ENCODE results near the gene CD207.
A peak's percentile ranks its signal among the peaks of the same experiment; 100 is the strongest.

CD207 gene

DNA sequence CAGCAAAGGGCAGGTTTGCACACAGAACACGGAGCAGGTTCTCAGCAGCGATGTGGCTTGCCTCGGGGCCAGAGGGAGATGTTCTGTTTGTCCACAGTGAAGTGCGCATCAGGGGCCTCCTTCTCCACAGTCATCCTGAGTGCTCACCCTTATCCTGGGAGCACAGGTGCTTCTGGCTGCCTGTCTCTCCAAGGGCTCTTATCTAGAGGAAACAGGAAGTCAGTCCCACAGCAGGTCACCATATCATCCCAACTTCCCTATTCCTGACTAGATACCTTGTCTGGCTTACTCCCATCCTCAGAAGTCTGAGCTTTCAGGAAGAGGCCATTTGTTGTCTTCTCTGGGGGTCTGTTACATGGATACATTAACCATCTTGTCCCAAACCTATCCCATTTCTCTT lies at the start of gene CD207:
Gene CD207, minus strand, starts transcription at position 174 of the 400 bp plus-strand sequence. Its CDS starts 40 bp downstream, at position 134.
- no peak for TF ChIP-seq GATA3 (IDR thresholded peaks at IDR 0.05; ENCODE audit: low read depth, low read length)
- no peak for TF ChIP-seq GATA2 (IDR thresholded peaks at IDR 0.05; ENCODE audit: low read depth, low read length)

GRCh38 chr2:70873541-70873940 lies 37.9 kb upstream of the CD207 start:
- no peak for TF ChIP-seq GATA3 (IDR thresholded peaks at IDR 0.05; ENCODE audit: low read depth, low read length)
- TF ChIP-seq GATA2 (IDR thresholded peaks at IDR 0.05; ENCODE audit: low read depth, low read length), result no peak

DNA sequence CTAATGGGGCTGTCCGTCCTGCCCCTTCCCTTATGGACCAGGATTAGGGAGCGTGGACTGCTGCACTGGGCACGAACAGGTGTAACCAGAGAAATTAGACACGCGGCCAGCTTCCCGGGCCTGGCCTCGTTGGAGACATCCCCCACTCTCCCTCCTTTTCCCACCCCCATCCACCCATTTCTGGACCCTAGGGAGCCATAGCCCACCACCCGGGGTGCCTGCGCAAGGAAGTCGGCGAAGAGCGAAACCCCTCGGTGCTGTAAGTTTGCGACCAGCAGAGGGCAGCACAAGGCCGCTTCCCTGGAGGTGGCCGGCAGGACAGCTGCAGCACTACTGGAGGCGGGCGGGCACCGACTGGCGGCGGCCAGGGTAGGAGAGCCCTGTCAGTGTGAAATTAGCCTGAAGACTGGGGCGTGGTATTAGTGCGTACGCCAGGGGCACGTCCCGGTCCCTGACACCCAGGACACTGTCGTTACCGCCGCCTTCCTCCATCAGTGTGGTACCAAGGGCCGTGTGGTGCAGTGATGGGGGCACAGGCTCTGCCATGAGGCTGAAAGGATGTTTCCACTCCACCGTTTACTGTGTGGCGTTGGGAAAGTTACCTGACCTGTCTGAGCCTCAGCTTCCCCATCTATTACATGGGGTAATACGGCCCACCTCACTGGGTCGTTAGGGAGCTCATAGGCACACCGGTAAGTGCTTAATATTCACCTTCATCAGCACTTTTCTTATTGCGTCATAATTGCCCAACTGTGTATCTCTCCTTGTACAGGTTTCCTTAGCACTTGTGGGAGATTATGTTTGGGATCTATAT lies 36.0 kb upstream of the CD207 start:
- TF ChIP-seq GATA2 (IDR thresholded peaks at IDR 0.05; ENCODE audit: low read depth, low read length) (no peak), GATA3 (IDR thresholded peaks at IDR 0.05; ENCODE audit: low read depth, low read length) (no peak)

DNA sequence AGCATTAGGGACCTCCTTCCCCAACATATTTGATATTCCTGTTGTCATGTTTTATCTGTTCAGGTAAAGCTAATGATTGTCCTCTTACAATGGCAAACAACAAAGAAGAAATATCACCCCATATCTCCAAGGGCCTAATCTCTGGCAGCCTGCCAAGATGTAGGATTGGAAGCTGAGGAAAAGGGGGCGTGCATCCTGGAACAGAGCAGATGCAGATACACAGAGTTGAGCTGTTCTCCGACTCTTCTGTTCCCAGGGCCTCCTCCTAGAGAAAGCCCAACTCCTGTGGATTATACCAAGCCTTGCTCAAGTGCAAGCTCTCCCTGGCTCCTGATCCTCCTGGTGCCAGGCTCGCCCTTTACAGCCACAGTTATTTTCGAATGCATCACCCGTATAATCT lies 35.2 kb upstream of the CD207 start:
- TF ChIP-seq GATA3 (IDR thresholded peaks at IDR 0.05; ENCODE audit: low read depth, low read length), result no peak
- no peak for TF ChIP-seq GATA2 (IDR thresholded peaks at IDR 0.05; ENCODE audit: low read depth, low read length)

- TF ChIP-seq GATA3 (IDR thresholded peaks at IDR 0.05; ENCODE audit: low read depth, low read length), result no peak
- TF ChIP-seq GATA2 (IDR thresholded peaks at IDR 0.05; ENCODE audit: low read depth, low read length), result no peak
These were observed 33.4 kb upstream of the CD207 start for GRCh38 chr2:70868970-70869369.

DNA sequence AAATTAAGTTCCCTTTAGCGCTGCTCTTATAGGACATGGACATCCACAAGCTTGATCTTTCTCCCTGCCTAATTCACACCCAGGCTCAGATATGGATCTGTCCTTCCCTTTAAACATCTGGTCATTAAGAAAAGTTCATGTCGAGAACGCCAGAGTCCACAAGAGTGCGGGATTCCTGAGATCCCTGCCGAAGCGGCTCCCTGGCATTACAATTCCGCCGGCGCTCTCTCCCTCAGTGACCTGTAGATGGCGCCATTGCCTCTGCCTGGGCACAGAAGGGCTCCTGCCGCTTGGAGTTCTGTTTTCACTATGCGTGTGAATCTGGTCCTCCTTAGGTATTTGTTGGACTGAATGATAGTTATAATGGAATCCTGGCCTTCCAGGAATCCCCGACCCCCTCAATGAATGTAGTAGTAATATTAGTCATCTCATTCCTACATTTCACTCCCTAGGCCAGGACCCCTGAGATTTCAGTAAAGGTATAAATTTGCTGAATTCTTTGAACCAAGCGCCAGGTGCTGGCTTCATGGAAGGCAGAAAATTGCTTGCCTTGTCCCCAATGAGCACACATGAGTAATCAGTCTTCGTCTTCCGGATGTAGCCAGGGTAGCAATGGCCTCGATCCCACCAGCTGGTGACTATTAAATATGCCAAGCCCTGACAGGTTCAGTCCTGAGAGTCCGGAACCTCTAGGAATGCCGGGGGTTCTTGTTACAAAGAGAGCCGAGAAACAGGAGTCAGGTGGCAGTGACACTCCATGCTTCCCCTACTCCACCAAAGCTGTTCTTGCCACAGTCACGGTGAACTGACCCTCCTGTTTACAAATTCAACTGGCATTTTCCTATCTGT lies 26.4 kb upstream of the CD207 start:
- TF ChIP-seq GATA3 (IDR thresholded peaks at IDR 0.05; ENCODE audit: low read depth, low read length) (no peak), GATA2 (IDR thresholded peaks at IDR 0.05; ENCODE audit: low read depth, low read length) (peak; percentile 74)

- TF ChIP-seq GATA3 (IDR thresholded peaks at IDR 0.05; ENCODE audit: low read depth, low read length), result no peak
- TF ChIP-seq GATA2 (IDR thresholded peaks at IDR 0.05; ENCODE audit: low read depth, low read length), result no peak
These were observed 20.1 kb upstream of the CD207 start for GRCh38 chr2:70855667-70856066.

DNA sequence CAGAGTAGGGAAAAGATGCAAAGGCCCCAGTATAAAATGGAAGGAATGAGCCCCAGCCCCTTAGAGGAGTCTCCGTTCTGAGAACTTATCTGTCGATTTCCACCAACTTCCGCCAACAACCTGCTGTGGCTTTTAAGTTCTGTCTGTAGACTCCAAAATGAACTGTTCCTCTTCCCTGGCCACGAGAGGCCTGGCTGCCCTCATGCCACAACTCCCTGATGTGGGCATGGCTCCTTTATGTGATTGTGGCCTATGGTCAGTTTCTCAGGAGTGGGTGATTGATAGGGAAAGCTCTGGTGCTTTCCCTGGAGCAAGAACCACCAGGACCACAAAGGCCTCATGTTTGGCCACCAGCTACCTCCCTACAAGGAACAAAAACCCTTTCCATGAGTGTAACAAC lies 18.8 kb upstream of the CD207 start:
- TF ChIP-seq GATA3 (IDR thresholded peaks at IDR 0.05; ENCODE audit: low read depth, low read length) (no peak), GATA2 (IDR thresholded peaks at IDR 0.05; ENCODE audit: low read depth, low read length) (no peak)

GRCh38 chr2:70852824-70853223 lies 17.2 kb upstream of the CD207 start:
- TF ChIP-seq GATA2 (IDR thresholded peaks at IDR 0.05; ENCODE audit: low read depth, low read length) (no peak), GATA3 (IDR thresholded peaks at IDR 0.05; ENCODE audit: low read depth, low read length) (no peak)

- TF ChIP-seq GATA3 (IDR thresholded peaks at IDR 0.05; ENCODE audit: low read depth, low read length) (no peak), GATA2 (IDR thresholded peaks at IDR 0.05; ENCODE audit: low read depth, low read length) (no peak)
These were observed 16.1 kb upstream of the CD207 start for GRCh38 chr2:70851704-70852103.

DNA sequence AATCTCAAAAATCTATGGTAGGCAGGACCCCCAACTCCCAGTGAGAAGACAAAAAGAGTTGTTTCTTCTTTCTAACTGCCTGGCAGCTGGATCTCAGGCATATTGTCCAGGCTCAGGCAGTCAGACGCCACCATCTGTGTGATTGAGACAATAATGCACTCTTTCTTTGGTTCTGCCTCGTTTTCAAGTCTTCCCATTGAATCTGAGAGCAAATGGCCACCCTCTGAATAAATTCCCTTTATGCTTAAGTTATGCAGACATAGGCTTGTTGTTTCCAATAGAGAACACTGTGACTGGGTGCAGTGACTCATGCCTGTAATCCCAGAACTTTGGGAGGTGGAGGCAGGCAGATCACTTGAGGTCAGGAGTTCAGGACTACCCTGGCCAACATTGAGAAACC lies 15.3 kb upstream of the CD207 start:
- no peak for TF ChIP-seq GATA2 (IDR thresholded peaks at IDR 0.05; ENCODE audit: low read depth, low read length)
- TF ChIP-seq GATA3 (IDR thresholded peaks at IDR 0.05; ENCODE audit: low read depth, low read length), result no peak

DNA sequence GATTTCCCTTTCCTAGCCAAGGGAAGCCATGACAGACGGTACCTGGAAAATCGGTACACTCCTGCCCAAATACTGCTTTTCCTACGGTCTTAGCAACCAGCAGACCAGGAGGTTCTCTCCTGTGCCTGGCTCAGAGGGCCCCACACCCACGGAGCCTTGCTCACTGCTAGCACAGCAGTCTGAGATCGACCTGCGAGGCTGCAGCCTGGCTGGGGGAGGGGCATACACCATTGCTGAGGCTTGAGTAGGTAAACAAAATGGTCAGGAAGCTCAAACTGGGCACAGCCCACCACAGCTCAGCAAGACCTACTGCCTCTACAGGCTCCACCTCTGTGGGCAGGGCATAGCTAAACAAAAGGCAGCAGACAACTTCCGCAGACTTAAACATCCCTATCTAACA lies 6.8 kb upstream of the CD207 start:
- TF ChIP-seq GATA3 (IDR thresholded peaks at IDR 0.05; ENCODE audit: low read depth, low read length) (no peak), GATA2 (IDR thresholded peaks at IDR 0.05; ENCODE audit: low read depth, low read length) (no peak)

- TF ChIP-seq GATA2 (IDR thresholded peaks at IDR 0.05; ENCODE audit: low read depth, low read length) (no peak), GATA3 (IDR thresholded peaks at IDR 0.05; ENCODE audit: low read depth, low read length) (no peak)
These were observed 2.6 kb upstream of the CD207 start for GRCh38 chr2:70837980-70838925.

- TF ChIP-seq GATA3 (IDR thresholded peaks at IDR 0.05; ENCODE audit: low read depth, low read length), result no peak
- no peak for TF ChIP-seq GATA2 (IDR thresholded peaks at IDR 0.05; ENCODE audit: low read depth, low read length)
These were observed 735 bp downstream of the CD207 start for GRCh38 chr2:70834881-70835280.
